GM23338 (cell line): ENCODE data around the gene ATP13A1.

Source experiments
- CREB1 ChIP-seq: fragments of 250-450 bp; sonication (Bioruptor Pico); IDR thresholded peaks from 2 replicates; pipeline ENCODE4 v1.5.0; 2020; ENCODE audit warnings: low read depth, mild to moderate bottlenecking, moderate library complexity
- CTCF ChIP-seq, 2 experiments: fragments of 200-600 bp in 1 of 2; sonication (generic) in 1 of 2; conservative IDR thresholded peaks; 2 replicates each; pipeline versions ENCODE4 v1.5.1 to v1.6.1; 2016 to 2017; ENCODE audit warnings: antibody characterized with exemption in 2 of 2, low read depth in 2 of 2, mild to moderate bottlenecking in 2 of 2, moderate library complexity in 1 of 2
- EZH2 ChIP-seq: fragments of 200-600 bp; sonication (generic); IDR thresholded peaks from one replicate; pipeline ENCODE4 v1.8.0; 2017; ENCODE audit warnings: antibody characterized with exemption, mild to moderate bottlenecking, low read depth; ENCODE audit not compliant: unreplicated experiment
- EZH2phosphoT487 ChIP-seq: fragments of 200-600 bp; sonication (generic); IDR thresholded peaks from one replicate; pipeline ENCODE4 v1.8.1; 2018; ENCODE audit warnings: antibody characterized with exemption; ENCODE audit not compliant: unreplicated experiment
- JUNB ChIP-seq: IDR thresholded peaks from one replicate; pipeline ENCODE4 v1.6.1; 2016; ENCODE audit warnings: antibody characterized with exemption; ENCODE audit not compliant: unreplicated experiment
- POLR2AphosphoS5 ChIP-seq: IDR thresholded peaks from 2 replicates; pipeline ENCODE4 v1.6.1; 2016; ENCODE audit warnings: antibody characterized with exemption, low read depth
- REST ChIP-seq: IDR thresholded peaks from one replicate; pipeline ENCODE4 v1.6.1; 2018; ENCODE audit warnings: antibody characterized with exemption; ENCODE audit not compliant: unreplicated experiment
- STAT1 ChIP-seq: IDR thresholded peaks from one replicate; pipeline ENCODE4 v1.6.1; 2016; ENCODE audit warnings: antibody characterized with exemption; ENCODE audit not compliant: unreplicated experiment
- ZNF331 ChIP-seq: fragments of 250-450 bp; sonication (Bioruptor Pico); IDR thresholded peaks from 2 replicates; pipeline ENCODE4 v1.5.0; 2020; ENCODE audit warnings: low read depth, mild to moderate bottlenecking, moderate library complexity
- ZNF462 ChIP-seq: fragments of 250-450 bp; sonication (Bioruptor Pico); IDR thresholded peaks from 2 replicates; pipeline ENCODE4 v1.5.0; 2020; ENCODE audit warnings: mild to moderate bottlenecking, moderate library complexity

GRCh38 chr19:19645233-19645870, 18.1 kb downstream of the ATP13A1 start:
- TF ChIP-seq CREB1 (CRISPR knock-in tag) (no peak), POLR2AphosphoS5 (no peak), CTCF (conservative IDR thresholded peaks at IDR 0.05; ENCODE audit: low read depth in 2 of 2) (no peak), REST (no peak), EZH2 (no peak), JUNB (no peak), STAT1 (no peak), EZH2phosphoT487 (no peak), ZNF462 (no peak), ZNF331 (no peak)
